ENCODE results near the gene ARF3. TPM values are rescaled to one million over a fixed set of nuclear protein-coding genes. Genes with fewer than 3 reads are reported as not detected.

Gene ARF3
- total and polyA plus RNA-seq, 2 of the 13 experiments (the other 11 are each of a cell fraction or from before 2014, with no cell fraction given) = 53.8 to 57.9 TPM

DNA sequence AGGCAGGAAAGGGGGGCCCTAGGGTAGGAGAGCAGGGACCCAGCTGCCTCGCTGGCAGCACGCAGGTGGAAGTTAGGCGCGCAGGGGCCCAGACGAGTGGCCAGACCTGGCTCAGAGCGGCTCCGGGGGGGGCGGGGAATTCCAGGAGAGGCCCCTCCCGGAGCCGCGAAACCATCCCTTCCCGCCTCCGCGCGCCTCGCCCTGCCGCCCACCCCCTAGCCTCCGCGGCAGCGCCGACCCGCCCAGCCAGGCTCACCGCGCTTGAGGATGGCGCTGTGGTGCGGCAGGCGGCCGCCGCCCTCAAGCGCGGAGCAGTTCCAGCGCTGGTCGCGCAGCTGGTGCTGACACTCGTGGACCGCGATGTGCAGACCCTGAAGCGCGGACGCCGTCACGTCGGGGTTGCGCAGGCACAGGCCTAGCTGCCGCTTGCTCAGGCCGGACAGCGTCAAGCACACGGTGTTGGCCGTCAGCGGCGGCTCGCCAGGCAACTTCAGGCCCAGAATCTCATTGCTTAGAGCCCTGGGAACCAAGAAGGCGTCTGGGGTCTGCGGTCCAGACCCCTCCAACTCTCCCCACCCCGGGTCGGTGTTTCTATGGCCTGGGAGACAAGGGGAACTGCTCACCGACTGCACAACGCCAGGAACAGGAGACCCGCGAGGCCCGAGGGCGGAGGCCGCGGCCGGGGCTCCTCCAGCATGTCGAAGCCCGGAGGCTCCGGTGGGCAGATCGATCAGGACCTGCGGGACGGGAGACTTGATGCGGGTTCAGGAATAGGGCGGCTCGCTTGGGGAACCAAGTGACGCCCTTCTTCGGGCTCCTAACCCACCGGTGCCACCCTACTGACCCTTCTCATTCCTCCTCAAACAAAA, 12.8 kb upstream of the ARF3 start:
- CTCF ChIA-PET (ENCODE audit: low intra/inter-chr PET ratio, low total read pairs) = no interaction called here
- no peaks in the 10 kb centered on the region for H3K9me3 ChIP-seq (ENCODE audit: low read length)
- H3K9ac ChIP-seq (ENCODE audit: insufficient read depth, low read depth, low read length) = no peak overlapping the region
- DNase-seq (ENCODE audit: low spot score) (no peak), ATAC-seq (peak; percentile 60), FAIRE-seq (no peak)
- intact Hi-C loops (cut with micrococcal nuclease; ENCODE audit: unreplicated experiment) (no loop called here), in situ Hi-C loops (cut with HindIII; ENCODE audit: extremely low pct_ligation_motif_present, low pct_unique_long_range_greater_than_20kb) (no loop called here)
- H3K4me3 ChIP-seq (replicated peaks in 1 of 3; ENCODE audit: insufficient read depth in 1 of 3, low read depth in 2 of 3, low read length in 3 of 3) = peak overlapping the region; percentile 17 to 72 (median 36); a peak in 5 of 6 replicates
- no TSS peak for BruUV-seq (replicated peaks)
- POLR2A ChIA-PET = interaction anchor here (1.6 kb wide), 1 partner anchor 13 kb away, joined by 7 read pairs; the partner anchor contains the start of gene ARF3
- H3K27me3 ChIP-seq (ENCODE audit: control insufficient read depth in 1 of 2, insufficient read depth in 2 of 2, low read length in 2 of 2) = peaks cover 24 to 90% of the 10 kb centered on the region in 2 experiments
- no peaks in the 10 kb centered on the region for H3K36me3 ChIP-seq (replicated peaks in 1 of 2; ENCODE audit: control insufficient read depth in 1 of 2, insufficient read depth in 2 of 2, low read length in 2 of 2)
- peak overlapping the region; percentile 78 for H3K4me2 ChIP-seq (ENCODE audit: low read depth, low read length)
- no peak overlapping the region for H3K27ac ChIP-seq (ENCODE audit: extremely low read length, insufficient read depth, low read length)
- no peak overlapping the region for H2AFZ ChIP-seq (ENCODE audit: low read length)
- peaks cover 50% of the 10 kb centered on the region for H3K4me1 ChIP-seq (ENCODE audit: insufficient read depth, low read length)
- WGBS (ENCODE audit: low lambda C conversion rate) = 26% methylated on average over 5 of the region's 77 CpGs
- peaks cover 9% of the 10 kb centered on the region; the same call in 1 of the 2 replicates for H4K20me1 ChIP-seq (ENCODE audit: insufficient read depth, low read length)
- no peaks in the 10 kb centered on the region for H3K79me2 ChIP-seq (ENCODE audit: insufficient read depth, low read length)
- TF ChIP-seq ZNF577 (CRISPR knock-in tag; IDR thresholded peaks at IDR 0.05; ENCODE audit: borderline replicate concordance, low read depth) (no peak), ZNF768 (CRISPR knock-in tag; IDR thresholded peaks at IDR 0.05) (peak; percentile 24; the same call in 1 of the 2 replicates), MYC (CRISPR knock-in tag; IDR thresholded peaks at IDR 0.05; ENCODE audit: borderline replicate concordance) (0 out of 2 replicates have a peak, but pooled peaks have one; percentile 14), MEF2D (CRISPR knock-in tag; IDR thresholded peaks at IDR 0.05) (no peak), SPEN (CRISPR knock-in tag; IDR thresholded peaks at IDR 0.05; ENCODE audit: low read depth) (no peak), ZNF451 (CRISPR knock-in tag; IDR thresholded peaks at IDR 0.05) (peak; percentile 63; the same call in 1 of the 2 replicates), ZNF543 (CRISPR knock-in tag; IDR thresholded peaks at IDR 0.05) (peak; percentile 19; the same call in 1 of the 2 replicates), MTA3 (CRISPR knock-in tag; IDR thresholded peaks at IDR 0.05) (no peak), GABPB1 (CRISPR knock-in tag; IDR thresholded peaks at IDR 0.05) (peak; percentile 45; the same call in 1 of the 2 replicates), EZH2 (conservative IDR thresholded peaks at IDR 0.05; ENCODE audit: low read depth, low read length) (peak; percentile 81; the same call in 1 of the 2 replicates), HDAC1 (CRISPR knock-in tag; IDR thresholded peaks at IDR 0.05) (peak; percentile 66; the same call in 1 of the 2 replicates)
- TF ChIP-seq, protein P1, sequence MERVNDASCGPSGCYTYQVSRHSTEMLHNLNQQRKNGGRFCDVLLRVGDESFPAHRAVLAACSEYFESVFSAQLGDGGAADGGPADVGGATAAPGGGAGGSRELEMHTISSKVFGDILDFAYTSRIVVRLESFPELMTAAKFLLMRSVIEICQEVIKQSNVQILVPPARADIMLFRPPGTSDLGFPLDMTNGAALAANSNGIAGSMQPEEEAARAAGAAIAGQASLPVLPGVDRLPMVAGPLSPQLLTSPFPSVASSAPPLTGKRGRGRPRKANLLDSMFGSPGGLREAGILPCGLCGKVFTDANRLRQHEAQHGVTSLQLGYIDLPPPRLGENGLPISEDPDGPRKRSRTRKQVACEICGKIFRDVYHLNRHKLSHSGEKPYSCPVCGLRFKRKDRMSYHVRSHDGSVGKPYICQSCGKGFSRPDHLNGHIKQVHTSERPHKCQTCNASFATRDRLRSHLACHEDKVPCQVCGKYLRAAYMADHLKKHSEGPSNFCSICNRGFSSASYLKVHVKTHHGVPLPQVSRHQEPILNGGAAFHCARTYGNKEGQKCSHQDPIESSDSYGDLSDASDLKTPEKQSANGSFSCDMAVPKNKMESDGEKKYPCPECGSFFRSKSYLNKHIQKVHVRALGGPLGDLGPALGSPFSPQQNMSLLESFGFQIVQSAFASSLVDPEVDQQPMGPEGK (CRISPR knock-in tag; IDR thresholded peaks at IDR 0.05) = 0 out of 2 replicates have a peak, but pooled peaks have one; percentile 29
- TF ChIP-seq, protein P2, sequence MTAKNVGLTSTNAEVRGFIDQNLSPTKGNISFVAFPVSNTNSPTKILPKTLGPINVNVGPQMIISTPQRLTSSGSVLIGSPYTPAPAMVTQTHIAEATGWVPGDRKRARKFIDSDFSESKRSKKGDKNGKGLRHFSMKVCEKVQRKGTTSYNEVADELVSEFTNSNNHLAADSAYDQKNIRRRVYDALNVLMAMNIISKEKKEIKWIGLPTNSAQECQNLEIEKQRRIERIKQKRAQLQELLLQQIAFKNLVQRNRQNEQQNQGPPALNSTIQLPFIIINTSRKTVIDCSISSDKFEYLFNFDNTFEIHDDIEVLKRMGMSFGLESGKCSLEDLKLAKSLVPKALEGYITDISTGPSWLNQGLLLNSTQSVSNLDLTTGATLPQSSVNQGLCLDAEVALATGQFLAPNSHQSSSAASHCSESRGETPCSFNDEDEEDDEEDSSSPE (CRISPR knock-in tag; IDR thresholded peaks at IDR 0.05) = peak; percentile 48; the same call in 1 of the 2 replicates
- TF ChIP-seq, protein P3, sequence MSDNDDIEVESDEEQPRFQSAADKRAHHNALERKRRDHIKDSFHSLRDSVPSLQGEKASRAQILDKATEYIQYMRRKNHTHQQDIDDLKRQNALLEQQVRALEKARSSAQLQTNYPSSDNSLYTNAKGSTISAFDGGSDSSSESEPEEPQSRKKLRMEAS (IDR thresholded peaks at IDR 0.05) = peak; percentile 30; the same call in 1 of the 2 replicates
- TF ChIP-seq, protein P4, sequence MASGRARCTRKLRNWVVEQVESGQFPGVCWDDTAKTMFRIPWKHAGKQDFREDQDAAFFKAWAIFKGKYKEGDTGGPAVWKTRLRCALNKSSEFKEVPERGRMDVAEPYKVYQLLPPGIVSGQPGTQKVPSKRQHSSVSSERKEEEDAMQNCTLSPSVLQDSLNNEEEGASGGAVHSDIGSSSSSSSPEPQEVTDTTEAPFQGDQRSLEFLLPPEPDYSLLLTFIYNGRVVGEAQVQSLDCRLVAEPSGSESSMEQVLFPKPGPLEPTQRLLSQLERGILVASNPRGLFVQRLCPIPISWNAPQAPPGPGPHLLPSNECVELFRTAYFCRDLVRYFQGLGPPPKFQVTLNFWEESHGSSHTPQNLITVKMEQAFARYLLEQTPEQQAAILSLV (CRISPR knock-in tag; IDR thresholded peaks at IDR 0.05; ENCODE audit: borderline replicate concordance) = peak; percentile 30; the same call in 1 of the 2 replicates
- TF ChIP-seq, protein P5, sequence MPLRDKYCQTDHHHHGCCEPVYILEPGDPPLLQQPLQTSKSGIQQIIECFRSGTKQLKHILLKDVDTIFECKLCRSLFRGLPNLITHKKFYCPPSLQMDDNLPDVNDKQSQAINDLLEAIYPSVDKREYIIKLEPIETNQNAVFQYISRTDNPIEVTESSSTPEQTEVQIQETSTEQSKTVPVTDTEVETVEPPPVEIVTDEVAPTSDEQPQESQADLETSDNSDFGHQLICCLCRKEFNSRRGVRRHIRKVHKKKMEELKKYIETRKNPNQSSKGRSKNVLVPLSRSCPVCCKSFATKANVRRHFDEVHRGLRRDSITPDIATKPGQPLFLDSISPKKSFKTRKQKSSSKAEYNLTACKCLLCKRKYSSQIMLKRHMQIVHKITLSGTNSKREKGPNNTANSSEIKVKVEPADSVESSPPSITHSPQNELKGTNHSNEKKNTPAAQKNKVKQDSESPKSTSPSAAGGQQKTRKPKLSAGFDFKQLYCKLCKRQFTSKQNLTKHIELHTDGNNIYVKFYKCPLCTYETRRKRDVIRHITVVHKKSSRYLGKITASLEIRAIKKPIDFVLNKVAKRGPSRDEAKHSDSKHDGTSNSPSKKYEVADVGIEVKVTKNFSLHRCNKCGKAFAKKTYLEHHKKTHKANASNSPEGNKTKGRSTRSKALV (CRISPR knock-in tag; IDR thresholded peaks at IDR 0.05) = peak; percentile 79; the same call in 1 of the 2 replicates

All from HepG2 (cell line).